NCI-H2171 (cell line): Measurements from ENCODE around the gene RIPK1.
"Not testable (repeated sequence)": the region's sequence is repeated elsewhere in the genome, so short reads cannot be mapped to it uniquely, and the experiment has no call there.

Source experiments
- DNase-seq: peaks from one replicate; lab custom pipeline; 2025; lab: John Stamatoyannopoulos, UW

Gene RIPK1

DNA sequence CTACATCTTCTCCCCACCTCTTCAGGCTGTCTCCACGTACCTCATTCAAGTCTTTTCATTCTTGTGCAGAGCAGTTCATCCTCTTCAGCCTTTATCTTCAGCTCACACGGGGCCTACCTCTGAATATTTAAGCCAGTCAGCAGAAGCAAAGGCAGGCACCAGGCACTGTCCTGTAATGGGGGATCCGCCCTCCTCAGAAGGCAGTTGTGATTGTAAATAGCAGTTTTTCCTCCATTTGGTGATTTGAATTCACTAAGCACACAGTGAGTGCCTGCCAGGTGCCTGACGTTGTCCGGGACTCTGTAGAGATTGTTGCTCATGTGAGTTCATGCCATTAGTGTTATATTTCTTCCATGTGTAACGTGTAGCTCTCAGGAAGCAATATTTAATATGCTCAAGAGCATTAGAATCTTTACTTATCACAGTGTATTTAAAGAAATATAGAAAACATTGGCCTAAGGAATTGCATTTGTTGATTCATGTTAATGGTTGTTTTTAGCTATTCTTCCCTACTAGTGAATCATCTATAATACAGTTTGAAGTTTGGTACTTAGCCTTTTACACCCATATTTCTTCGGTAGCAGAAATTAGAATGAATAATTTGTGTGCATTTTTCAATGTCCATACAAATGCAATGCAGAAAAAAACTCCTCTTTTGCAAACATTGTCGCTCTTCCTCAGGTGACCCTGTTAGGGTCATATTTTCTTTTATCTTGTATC is 68.2 kb downstream of the RIPK1 start:
- DNase-seq: no peak

DNA sequence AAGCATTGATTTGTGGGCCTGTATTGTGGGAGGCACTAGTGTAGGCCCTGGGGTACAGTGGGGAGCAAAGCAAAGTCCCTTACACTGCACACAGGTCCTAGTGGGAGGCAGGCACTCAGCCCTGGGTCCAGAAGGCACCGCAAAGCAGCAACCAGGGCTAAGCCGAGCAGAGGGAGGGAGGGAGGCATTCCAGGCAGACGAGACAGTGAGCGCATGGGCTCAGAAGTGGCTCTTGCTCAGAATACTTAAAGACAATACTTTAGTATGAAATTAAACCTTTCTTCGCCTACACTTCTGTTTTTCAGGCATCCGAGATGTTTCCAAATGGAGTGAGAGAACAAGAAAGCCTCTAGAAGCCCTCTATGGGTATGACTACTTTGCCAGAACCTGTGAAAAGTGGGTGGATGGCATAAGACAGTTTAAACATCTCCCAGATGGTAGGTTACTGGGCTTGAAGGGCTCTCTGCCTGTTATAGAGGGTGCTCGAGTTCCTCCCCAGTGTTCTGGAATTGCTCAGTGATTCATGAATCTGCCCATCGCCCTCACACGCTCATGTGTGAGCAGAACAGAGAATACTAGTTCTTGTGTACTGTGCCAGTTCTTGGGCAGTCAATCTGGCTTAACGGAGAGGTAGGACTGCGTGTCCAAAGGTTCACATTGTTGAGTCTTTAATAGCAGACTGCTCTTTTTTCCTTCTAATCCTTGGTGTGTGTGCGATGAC is 68.9 kb downstream of the RIPK1 start:
- DNase-seq: no peak

DNA sequence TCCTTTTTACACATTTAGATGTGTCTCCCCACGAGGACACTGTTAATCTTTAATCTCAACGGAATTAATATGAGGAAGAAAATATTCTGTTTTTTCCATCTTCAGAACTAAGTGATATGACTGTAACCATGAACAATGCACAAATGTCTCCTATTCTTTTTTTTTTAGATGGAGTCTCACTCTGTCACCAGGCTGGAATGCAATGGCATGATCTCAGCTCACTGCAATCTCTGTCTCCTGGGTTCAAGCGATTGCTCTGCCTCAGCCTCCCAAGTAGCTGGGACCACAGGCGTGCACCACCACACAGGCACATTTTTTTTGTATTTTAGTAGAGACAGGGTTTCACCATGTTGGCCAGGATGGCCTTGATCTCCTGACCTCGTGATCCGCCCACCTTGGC is 69.6 kb downstream of the RIPK1 start:
- not testable (repeated sequence) for DNase-seq

DNA sequence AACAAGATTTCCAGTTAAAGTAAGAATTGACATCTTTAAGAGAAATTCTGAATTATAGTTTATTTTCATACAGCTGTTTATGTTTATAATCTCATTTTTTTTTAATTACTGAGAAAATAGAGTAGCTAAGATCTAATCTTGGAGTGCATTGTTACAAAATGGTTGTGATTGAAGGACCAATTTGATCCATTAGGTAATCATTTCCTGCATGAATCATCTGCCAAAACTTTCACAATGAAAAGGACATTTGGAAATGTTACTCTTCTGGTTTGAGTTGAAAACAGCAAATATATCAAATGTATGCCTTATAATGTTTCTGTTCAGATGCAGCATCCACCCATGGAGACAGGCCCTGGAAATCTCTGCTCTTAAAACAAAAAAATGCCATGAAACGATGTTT is 70.0 kb downstream of the RIPK1 start:
- DNase-seq: no peak

DNA sequence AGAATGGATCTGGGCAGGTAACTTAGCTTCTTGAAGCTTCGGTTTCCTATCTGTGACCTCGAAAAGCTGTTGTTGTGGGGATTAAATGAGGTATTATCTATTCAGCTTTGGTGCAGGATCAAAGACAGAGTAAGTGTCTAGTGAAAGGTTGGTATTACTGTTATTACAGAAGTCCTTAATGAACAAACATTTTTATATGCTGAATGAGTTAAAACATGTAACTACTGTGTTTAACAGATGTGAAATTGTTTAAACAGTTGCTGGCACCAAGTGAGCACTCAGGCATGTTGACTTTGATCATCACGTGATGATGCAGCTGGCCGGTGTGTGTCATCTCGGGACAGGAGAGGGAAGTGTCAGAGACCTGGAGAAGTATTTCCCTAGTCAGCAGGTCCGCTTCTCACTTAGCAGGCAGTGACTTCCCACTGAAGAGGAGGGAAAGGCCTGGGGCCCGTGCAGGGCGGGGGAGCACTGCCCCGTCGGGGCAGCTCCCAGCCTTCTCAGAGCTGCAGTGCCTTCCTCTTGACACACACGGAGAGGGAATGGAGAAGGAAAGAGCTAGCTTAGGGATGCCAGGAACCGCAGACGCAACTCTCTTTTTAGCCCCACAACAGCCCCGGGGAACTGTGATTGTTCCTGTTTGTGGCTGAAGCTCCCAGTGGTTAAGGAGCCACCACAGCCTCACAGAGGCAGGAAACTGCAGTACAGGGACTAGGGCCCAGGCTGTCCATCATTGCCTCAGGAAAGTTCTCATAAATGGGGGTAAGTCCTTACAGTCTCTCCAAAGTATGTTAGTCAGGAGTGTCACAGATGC is 71.0 kb downstream of the RIPK1 start:
- peak; percentile 27 for DNase-seq

DNA sequence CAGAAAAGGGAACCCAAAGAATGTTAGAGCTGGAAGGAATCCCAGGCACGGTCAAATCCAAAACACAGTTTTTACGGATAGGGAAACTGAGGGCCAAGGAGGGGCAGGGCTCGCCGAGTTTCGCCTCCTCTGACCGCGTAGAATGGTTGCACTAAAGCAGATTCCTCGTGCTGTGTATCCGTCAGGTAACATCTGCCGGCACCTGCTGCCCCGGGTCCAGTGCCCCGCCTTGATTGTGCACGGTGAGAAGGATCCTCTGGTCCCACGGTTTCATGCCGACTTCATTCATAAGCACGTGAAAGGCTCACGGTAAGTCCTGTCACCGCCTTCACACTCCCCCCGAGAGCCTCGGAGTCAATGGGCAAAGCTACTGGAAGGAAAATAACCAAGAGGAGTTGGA is 71.9 kb downstream of the RIPK1 start:
- no peak for DNase-seq

DNA sequence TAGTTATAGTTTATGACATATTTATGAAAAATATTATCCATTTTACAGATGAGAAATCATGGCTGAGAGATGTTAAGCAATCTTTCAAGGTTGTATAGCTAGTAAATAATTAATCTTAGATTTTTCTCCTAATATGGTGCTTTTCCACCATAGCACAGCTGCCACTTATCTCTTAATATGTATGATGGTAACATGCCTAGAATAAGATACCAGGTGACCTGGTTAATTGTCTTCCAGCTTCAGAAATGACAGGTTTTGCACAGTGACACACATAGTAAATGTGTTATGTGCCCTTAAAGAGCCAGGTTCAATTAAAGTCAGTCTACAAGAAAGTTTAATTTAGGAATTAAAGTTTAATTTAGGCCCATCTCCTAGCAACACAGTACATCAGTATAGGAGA is 74.2 kb downstream of the RIPK1 start:
- no peak for DNase-seq

DNA sequence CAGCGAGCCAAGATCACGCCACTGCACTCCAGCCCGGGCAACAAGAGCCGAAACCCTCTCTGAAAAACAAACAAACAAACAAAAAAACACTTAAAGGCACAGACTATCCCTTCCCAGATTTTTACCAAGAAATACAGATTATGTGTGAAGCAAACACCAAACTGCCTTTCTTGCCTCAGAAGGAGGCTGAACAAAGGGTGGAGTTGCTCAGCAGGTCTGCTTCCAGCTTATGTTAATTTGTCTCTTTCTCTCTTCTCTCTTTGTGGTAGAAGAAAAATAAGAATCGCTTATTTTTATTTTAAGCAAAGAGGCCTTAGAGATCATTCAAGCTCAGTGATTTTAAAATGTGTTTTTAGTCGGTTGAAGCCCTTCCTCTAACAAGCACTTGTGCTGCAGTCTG is 74.9 kb downstream of the RIPK1 start:
- no peak for DNase-seq

DNA sequence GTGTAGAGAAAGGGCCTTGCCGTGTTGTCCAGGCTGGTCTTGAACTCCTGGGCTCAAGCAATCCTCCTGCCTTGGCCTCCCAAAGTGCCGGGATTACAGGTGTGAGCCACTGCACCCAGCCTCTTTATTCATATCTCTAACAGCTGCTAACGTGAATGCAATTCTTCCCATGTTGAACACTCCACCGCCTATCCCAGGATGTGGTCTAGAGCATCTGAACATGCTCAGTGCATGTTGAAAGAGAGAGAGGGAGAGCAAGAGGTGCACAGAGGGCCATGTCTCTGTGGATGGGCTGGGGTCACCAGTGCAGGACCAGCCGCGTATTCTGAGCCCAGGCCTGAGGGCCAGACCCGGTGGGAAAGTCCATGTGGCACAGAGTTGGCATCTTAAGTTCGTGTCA is 76.3 kb downstream of the RIPK1 start:
- DNase-seq: no peak

DNA sequence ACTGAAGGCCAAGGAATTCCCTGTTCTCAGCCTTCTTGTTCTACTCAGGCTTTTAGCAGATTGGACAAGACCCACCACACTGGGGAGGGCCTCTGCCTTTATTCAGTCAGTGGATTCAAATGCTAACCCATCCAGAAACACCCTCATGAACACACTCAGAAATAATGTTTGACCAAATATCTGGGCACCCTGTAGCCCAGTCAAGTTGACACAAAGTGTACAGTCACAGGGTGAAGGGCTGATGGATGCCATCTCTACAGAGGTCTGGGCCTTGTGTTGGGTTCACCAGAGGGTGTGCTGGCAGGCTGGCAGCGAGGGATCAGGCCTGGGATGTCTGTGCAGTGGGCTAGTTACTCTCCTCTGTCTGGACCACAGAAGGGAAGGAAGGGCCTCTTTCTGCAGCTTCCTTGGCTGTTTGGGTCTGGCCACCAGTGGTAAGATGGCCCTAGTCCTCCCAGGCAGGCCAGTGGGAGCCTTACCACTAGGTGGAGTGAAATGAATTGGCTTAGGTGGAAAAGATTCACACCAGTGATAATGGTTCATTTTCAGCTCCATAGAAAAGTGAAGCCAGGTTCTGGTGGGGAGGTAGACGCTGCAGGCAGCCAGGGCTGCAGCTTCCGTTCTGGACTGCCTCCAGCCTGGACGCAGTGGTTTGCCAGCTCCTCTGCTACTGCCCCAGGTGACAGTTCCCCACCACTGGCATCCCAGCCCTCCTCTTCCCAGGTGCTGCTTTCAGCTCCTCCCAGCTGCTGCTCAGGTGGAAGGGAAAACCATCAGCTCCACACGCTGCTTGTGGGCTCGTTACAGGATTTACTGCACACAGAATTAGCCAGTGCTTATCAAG is 79.8 kb downstream of the RIPK1 start:
- no peak for DNase-seq

DNA sequence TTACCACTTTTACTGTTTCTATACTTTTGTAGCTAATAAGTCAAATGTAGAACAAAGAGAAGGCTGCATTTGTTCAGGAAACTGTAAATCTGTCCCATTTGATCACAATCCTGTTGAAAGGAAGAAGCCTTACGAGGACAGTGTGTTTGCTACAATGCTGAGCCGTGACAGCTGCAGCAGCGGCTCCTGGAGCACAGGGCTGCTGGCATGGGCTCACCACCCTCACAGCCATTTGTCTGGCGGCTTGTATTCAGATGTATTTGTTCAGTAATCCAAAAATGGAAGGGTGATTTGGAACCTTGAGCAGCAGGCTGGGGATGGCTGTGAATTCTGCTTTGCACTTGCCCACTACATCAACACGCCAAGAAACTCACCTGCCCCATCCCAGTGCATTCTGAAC is 83.4 kb downstream of the RIPK1 start:
- DNase-seq: no peak

DNA sequence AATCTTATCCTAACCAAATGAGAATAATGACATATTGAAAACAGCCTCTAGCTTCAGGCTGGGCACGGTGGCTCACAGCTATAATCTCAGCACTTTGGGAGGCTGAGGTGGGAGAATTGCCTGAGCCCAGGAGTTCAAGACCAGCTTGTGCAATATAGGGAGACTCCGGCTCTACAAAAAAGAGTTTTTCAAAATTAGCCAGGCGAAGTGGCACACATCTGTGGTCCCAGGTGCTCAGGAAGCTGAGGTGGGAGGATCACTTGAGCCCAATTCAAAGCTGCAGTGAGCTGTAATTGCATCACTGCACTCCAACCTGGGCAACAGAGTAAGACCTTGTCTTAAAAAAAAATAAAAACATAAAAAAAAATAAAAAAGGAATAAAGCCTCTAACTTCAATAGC is 84.4 kb downstream of the RIPK1 start:
- DNase-seq: no peak

DNA sequence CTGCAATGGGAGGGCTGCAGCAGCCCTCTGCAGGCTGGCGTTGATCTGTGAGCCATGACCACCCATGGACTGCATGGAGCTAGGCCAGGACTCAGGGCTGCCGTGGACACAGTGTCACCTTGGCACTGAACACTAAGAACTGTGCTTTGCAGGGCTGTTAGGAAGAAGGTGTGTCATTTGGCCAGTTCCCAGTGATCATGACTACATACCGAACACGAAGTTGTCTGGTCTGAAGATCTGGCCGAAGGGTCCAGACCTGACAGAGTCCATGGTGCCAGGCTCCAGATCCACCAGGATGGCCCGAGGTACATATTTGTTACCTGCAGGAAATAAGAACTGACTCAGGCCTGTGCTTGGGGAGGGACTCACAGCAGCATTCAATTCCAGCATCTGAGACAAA is 87.1 kb downstream of the RIPK1 start:
- not testable (repeated sequence) for DNase-seq

DNA sequence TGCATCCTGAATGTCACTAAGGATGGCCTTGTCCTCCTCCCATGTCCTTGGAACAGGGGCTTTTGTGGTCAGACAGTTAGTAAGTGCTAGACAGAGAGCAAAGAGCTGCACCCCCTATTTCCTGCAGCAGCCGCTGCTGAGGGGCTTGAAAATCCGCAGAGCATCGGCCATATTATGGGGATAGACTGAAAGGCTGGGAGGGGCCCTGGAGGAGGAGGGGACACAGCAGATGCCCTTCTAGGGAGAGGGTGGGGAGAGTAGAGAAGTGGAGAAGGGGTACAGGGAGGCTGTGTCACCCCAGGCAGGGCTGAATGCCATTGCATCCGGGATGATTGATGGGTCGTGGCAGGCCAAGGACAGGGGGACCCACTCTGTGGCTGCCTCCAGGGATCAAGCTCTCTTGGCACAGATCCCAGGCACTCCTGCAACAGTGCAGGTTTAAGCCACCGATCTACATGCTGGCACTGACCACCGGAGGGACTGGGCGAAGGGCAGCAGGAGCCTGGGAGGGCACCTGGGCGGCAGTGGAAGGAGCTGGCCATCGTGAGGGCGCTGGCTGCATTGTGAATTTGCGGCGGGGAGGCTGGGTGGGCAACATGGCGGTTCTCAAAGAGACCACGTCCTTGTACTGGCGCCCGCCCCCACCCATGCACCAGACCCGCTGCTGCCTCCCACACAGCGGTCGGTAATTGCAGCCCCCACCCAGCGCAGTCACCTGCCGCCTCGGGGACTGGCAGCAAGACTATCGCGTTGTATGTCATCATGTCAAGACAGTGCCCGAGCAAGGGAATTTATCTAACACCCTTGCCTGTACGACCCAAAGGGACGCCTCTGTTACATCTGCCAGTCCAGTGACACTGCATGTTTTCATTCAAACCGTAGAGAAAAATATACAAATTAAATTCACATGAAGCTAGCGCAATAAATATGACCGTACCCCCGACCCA is 88.2 kb downstream of the RIPK1 start:
- DNase-seq: not testable (repeated sequence)

DNA sequence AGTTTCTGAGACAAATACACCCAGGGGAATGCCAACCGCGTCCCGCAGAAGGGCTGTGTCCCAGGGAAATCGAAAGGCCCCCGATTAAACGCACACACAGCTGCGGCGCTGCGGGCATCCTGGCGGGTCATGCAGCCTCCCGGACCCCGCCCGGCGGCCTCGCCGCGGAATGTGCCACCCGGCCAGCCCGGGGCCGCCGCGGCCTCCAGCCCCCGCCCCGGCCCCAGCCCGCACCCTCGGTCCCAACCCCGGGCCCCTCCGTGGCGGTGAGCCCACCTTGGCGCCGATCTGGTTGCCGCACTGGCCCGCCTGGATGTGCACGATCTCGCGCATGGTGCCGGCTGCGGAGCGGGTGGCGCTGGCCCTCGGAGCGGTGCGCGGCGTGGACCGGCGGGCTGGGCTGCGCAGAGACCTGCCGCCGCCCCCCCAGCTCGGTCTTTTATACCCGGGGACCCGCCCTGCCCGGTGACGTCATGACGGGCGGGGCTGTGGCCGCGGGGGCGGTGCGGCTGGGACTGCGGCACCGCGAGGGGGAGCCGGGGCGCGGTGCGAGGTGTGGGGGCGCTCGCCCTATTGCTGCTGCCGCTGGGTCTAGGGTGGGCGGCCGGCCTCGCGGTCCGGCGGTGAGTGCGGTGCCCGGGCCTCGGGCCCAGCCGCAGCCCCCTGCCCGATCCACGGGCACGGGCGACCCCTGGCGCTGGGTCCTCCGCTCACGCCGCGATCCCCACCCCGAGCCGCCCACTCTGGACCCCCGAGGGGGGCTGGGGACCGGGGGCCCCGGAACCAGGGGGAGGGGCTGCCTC is 89.0 kb downstream of the RIPK1 start, which contains the start of gene TUBB2A:
TSS of gene TUBB2A (minus strand) at position 414 of the 803 bp plus-strand sequence. CDS start at position 333, 81 bp downstream.
- DNase-seq: peak; percentile 74

DNA sequence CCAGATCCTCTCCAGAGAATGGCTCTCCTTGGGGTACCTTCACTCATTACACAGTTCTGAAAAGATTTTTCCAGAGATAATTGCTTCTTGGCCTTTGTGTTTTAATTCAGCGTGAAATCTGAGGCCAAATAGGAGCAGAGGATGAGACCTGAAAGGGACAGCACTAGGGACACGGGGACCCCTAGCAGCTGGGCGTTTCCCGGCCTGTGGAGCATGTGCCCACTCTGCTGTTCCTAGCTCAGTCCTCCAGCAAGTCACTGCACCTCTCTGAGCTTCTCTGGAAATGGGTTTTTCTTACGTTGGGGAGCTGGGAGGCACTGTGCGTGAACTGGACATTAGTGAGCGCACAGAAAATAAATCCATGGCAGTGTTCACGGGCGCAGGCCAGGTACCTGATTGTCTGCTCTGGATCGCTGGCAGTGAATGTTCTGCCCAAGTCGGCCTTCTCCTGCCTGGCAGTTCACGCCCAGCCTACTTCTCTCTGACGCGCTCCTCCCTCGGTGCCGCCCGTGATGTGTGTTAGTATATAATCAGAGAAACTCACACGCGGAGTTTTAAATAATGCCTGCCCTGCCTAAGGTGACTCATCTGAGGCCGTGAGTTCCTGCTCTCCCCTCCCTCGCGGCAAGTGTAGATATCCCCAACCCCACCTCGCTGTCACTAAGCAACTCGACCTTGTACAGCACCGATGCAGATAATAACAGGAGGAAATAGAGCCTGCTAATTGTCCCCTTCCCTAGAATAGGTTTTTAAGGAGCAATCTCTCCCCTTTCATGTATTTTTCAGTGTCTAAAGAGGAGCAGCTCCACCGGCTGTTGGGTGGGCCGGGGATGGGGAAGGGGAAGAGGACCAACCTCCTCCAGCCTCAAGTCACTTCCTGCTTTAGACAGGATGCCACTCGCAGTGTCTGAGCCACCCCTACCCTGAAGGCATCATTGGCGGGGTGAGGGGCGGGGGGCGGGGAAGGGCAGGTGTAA is 91.8 kb downstream of the RIPK1 start:
- DNase-seq: no peak

DNA sequence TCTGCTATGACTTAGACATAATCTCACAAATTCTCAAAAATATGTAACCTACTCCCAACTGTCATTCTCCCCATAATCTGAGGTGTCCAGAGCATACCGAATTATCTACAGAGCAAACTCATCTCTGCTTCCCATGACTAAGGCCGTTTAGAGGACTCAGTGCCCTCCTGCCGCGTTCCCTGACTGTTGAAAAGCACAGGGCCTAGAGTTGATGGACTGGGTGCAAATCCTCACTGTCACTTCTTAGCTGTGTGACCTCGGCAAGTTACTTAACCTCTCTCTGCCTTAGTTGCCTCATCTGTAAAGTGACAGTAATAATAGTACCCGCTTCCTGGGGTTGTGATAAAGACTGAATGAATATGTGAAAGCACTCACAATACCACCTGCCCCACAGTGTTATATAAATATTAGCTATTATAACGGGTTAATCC is 93.8 kb downstream of the RIPK1 start:
- DNase-seq: no peak

DNA sequence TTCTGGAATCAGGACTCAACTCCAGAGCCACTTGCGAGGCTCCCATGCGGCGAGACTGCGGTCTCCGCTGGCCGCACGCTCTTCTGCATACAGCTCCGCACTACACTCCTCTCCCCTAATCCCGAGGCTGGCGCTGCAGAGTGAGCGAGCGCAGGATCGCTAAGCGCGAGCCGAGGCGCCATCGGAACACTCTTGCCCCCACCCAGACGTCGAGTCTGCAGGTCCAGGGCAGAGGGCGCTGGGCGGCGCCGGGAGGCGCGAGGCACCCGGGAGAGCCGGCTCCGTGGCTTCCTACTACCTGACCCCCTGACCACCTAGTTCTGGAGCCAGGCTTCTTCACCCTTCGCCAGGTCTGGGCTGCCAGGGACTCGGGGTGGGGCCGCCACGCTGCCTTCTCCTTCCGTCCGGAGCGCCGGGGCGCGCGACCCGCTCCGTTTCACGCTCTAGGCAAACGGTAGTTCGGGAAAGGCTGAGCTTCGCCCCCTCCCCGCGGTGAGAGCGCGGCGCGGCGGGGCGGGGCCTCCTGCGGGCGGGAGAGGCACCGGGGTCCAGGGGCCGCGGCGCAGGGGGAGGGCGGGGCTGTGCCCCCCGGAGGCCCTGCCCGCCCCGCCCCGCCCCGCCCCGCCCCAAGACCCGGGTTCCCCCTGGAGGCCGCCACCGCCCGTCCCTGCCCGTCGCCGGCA is 94.4 kb downstream of the RIPK1 start:
- peak; percentile 82 for DNase-seq
